Measurements from ENCODE around the gene KLF11.

GRCh38 chr2:10002109-10002508, 41.2 kb upstream of the KLF11 start:
- TF ChIP-seq CTCF (IDR thresholded peaks at IDR 0.05; ENCODE audit: control extremely low read depth in 1 of 3, insufficient read depth in 1 of 3, low read depth in 1 of 3, low read length in 3 of 3): no peak
- TF ChIP-seq TAF1 (IDR thresholded peaks at IDR 0.05; ENCODE audit: low read depth, low read length): no peak
- no peak for TF ChIP-seq ATF3 (IDR thresholded peaks at IDR 0.05; ENCODE audit: insufficient read depth, low read depth, low read length)
- TF ChIP-seq MAFK (IDR thresholded peaks at IDR 0.05; ENCODE audit: low read depth, low read length): no peak
- no peak for TF ChIP-seq POLR2A (IDR thresholded peaks at IDR 0.05; ENCODE audit: control extremely low read depth in 1 of 2, low read depth in 2 of 2, low read length in 2 of 2)
- TF ChIP-seq EZH2 (IDR thresholded peaks at IDR 0.05; ENCODE audit: low read depth, low read length, severe bottlenecking): no peak
- no peak for TF ChIP-seq POLR2AphosphoS5 (IDR thresholded peaks at IDR 0.05; ENCODE audit: low read depth, low read length)
